GM19240 (cell line): ENCODE data around the gene DLX2.
"Not testable (repeated sequence)": the region's sequence is repeated elsewhere in the genome, so short reads cannot be mapped to it uniquely, and the experiment has no call there.

Experiments used
- DNase-seq: peaks from one replicate; pipeline ENCODE4 v3.0.0; 2011; ENCODE audit warnings: low spot score; ENCODE audit not compliant: insufficient read length

DLX2 gene

GRCh38 chr2:172083628-172084394, 18.9 kb downstream of the DLX2 start:
- DNase-seq, result no peak

- DNase-seq, result no peak
Observed at GRCh38 chr2:172082944-172083627, 19.6 kb downstream of the DLX2 start.

GRCh38 chr2:172082105-172082943, 20.4 kb downstream of the DLX2 start:
- no peak for DNase-seq

GRCh38 chr2:172081221-172082022, 21.3 kb downstream of the DLX2 start:
- no peak for DNase-seq

GRCh38 chr2:172080641-172081220, 22.0 kb downstream of the DLX2 start:
- no peak for DNase-seq

GRCh38 chr2:172079838-172080640, 22.7 kb downstream of the DLX2 start:
- DNase-seq, result no peak

- no peak for DNase-seq
Observed at GRCh38 chr2:172079416-172079815, 23.3 kb downstream of the DLX2 start.

GRCh38 chr2:172074254-172074653, 28.4 kb downstream of the DLX2 start:
- DNase-seq, result no peak

GRCh38 chr2:172073518-172073917, 29.2 kb downstream of the DLX2 start:
- no peak for DNase-seq

GRCh38 chr2:172072706-172073105, 30.0 kb downstream of the DLX2 start:
- no peak for DNase-seq

- no peak for DNase-seq
Observed at GRCh38 chr2:172072303-172072702, 30.4 kb downstream of the DLX2 start.

- DNase-seq, result no peak
Observed at GRCh38 chr2:172070936-172071335, 31.8 kb downstream of the DLX2 start.

GRCh38 chr2:172067905-172068304, 34.8 kb downstream of the DLX2 start:
- not testable (repeated sequence) for DNase-seq

GRCh38 chr2:172066394-172066886, 36.3 kb downstream of the DLX2 start:
- DNase-seq, result no peak

GRCh38 chr2:172065111-172065510, 37.6 kb downstream of the DLX2 start:
- no peak for DNase-seq

- no peak for DNase-seq
Observed at GRCh38 chr2:172063446-172063845, 39.3 kb downstream of the DLX2 start.

- DNase-seq, result no peak
Observed at GRCh38 chr2:172062402-172063004, 40.2 kb downstream of the DLX2 start.

GRCh38 chr2:172060118-172060517, 42.6 kb downstream of the DLX2 start:
- DNase-seq, result not testable (repeated sequence)

- DNase-seq, result no peak
Observed at GRCh38 chr2:172058660-172059059, 44.0 kb downstream of the DLX2 start.
